Activated effector memory CD4-positive, alpha-beta T cell treated with Interleukin-2 at 50 U/mL for 16 hours (primary cell): ENCODE results near the gene RINT1.
"Not testable (repeated sequence)": the region's sequence is repeated elsewhere in the genome, so short reads cannot be mapped to it uniquely, and the experiment has no call there.

ENCODE experiments used
- DNase-seq: peaks from one replicate; pipeline ENCODE4 v3.0.0-alpha.2; 2020

The RINT1 gene

GRCh38 chr7:105532709-105533460, 884 bp downstream of the RINT1 start:
- DNase-seq, result no peak

DNA sequence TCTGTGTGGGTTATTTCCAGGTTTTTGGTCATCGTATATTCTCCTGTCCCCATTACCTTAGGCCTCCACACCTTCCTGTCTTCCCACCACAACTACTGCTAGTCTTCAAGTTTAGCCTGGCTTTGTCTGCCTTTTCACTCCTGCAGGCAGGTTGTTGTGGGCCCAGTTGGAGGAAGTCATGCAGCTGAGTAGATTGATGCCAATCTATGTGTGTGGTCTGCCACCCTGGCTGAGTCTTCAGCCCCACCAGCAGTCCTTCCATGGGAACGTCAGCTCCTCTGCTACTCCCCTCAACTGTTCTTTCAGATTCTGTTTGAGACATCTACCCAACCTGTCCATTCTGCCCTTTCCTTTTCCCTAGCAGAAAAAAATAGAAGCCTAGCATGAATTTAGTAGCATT, 6.3 kb downstream of the RINT1 start:
- no peak for DNase-seq

DNA sequence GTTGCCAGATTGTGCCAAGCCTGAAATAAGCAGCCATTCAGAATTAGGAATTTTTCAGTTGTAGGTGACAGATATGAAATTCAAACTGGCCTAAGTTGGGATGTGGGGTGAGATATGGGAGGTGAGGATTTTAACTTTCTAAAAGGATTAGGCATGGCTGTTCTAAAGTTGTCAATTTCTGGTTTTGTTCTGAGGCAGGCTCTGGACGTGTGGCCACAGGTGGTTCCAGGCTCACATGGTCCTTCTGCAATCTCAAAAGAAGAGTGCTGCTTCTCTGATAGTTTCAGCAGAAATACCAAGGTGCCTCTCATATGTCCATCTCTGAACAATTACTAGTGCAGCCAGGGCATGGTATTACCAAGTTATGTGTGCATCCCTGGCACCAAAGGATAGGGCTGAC, 27.9 kb downstream of the RINT1 start:
- DNase-seq, result no peak

- DNase-seq, result no peak
Observed at GRCh38 chr7:105565190-105565589, 33.2 kb downstream of the RINT1 start.

DNA sequence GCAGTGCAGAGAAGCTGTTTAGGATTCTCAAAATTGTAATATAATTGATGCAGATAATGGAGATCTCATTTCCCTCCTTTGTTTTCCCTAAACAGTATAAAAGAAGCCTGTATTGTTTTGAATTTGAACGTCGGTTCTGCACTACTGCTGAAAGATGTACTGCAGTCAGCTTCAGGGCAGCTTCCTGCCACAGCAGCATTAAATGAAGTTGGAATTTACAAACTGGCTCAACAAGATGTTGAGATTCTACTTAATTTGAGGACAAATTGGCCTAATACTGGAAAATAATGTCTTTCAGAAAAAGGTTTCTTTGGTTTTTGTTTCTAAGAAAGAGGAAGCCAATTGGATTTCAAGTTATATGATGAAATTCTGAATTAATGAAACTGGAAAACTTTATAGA, 35.0 kb downstream of the RINT1 start:
- DNase-seq, result no peak

GRCh38 chr7:105567821-105568220, 35.8 kb downstream of the RINT1 start:
- no peak for DNase-seq

- no peak for DNase-seq
Observed at GRCh38 chr7:105571891-105572290, 39.9 kb downstream of the RINT1 start.

- no peak for DNase-seq
Observed at GRCh38 chr7:105577251-105577650, 45.2 kb downstream of the RINT1 start.

GRCh38 chr7:105578496-105578895, 46.5 kb downstream of the RINT1 start:
- no peak for DNase-seq

DNA sequence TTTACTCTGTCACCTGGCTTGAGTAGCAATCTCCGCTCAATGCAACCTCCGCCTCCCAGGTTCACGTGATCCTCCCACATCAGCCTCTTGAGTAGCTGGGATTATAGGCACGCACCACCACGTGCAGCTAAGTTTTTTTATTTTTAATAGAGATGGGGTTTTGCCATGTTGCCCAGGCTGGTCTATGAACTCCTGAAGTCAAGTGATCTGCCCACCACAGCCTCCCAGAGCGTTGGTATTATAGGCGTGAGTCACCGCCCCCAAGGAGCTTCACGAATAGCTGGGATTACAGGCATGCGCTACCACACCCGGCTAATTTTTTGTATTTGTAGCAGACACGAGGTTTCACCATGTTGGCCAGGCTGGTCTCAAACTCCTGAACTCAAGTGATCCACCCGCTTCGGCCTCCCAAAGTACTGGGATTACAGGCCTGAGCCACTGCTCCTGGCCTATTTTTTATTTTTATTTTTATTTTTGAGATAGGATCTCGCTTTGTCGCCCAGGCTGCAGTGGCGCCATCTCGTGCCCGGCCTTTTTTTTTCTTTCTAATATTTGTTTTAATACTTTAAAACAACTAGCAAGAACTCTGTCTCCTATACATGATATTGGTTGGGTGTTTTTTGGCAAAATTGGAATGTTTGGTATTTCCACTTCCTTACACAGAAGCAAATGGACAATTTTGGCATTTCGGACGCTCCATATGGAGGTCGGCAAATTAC, 48.2 kb downstream of the RINT1 start:
- DNase-seq, result no peak

DNA sequence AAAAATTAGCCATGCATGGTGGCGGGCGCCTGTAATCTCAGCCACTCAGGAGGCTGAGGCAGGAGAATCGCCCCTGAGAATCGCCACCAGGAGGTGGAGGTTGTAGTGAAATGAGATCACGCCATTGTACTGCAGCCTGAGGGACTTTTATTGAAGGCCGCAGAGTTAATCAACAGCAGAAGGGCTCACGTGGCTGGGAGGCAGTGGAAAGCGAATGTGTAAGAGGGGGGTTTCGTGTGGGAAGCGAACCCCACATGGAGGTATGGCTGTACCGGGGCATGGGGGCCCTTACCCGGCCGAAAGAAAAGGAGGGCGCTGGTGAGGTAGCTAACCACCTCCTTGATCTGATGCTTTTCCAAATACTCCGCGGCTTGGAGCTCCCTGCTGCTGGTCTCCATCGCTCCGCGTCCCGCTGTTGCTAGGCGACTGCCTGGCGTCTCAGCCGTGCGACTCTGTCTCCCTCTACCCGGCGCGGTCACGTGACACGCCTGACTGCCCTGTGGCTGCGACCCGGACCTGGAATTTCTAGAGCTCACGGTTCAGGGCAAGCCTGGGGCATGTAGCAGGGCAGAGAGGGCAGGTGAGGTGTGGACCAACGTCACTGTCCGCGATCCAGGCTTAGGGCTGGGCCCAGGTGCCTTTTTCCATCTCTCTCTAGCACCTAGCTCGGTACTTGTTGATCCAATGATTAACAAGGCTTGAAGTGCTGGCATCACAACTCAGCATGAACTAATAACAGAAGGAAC, 49.2 kb downstream of the RINT1 start, which contains the start of gene EFCAB10:
Gene EFCAB10, minus strand, starts transcription at position 428 of the 746 bp plus-strand sequence. Its CDS starts 30 bp downstream, at position 398.
- no peak for DNase-seq

DNA sequence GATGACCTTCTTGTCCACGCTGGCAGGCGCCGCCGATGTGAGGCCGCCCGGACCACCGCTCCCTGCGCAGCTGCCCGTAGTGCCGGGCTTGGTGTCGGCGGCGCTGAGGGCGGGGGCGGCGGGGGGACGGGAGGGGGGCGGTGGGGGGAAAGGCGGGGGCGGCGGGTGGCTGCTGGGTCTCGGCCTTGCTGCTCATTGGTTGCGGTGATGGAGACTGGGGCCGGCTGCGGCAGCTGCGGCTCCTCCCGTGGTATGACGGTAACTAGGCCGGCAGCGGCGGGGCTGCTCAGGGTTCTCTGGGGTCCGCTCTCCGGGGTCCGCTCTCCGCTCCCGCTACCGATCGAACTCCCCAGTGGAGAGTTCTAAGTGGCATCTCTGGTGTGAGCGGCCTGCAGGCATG, 51.1 kb downstream of the RINT1 start:
- no peak for DNase-seq

DNA sequence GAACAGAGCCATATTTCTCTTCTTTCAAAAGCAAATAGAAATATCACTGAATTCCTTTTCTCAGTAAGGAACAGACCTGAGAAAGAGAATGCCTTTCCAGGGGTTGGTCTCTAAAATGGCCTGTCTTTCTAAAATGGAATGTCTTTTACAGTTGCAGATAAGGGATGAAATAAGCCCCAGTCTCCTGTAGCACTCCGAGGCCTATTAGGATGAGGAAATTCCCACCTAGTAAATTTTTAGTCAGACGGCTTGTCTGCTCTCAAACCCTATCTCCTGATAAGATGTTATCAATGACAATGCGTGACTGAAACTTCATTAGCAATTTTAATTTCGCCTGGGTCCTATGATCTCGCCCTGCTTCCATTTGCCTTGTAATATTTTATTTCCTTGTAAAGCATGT, 52.2 kb downstream of the RINT1 start:
- no peak for DNase-seq

GRCh38 chr7:105585850-105586500, 54.0 kb downstream of the RINT1 start:
- DNase-seq, result no peak

- no peak for DNase-seq
Observed at GRCh38 chr7:105587909-105588635, 56.1 kb downstream of the RINT1 start.

DNA sequence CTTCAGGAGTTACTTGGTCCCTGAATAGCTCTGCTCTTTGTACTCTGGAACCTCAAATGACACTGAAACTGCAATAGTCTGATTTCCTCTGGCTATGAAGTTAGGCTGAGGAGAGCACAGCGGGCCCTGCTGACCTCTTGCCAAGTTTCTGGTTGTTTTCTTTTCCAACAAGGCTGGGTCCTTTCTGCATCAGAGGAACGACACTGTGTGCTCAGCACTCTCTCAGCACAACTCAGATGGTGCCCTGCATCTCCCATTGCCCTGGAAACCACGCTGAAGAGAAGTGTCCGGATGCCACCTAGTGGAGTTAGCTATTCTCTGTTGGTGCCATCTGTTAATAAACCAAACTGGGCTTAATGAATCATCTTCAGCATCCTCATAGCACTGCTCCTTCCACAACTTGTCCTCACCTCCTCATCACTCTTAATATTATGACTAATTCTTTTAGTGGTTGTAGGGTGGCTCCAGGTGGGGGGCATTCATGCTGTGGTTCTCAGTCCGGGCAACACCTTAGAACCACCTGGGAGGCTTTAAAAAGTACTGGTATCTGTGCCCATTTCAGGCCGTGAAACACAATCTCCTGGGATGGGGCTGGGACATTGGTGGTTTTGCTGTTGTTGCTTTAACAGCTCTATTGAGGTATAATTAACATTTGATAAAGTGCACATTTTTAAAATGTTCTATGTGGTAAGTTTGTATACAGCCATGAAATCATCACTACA, 57.5 kb downstream of the RINT1 start:
- peak; percentile 26 for DNase-seq

DNA sequence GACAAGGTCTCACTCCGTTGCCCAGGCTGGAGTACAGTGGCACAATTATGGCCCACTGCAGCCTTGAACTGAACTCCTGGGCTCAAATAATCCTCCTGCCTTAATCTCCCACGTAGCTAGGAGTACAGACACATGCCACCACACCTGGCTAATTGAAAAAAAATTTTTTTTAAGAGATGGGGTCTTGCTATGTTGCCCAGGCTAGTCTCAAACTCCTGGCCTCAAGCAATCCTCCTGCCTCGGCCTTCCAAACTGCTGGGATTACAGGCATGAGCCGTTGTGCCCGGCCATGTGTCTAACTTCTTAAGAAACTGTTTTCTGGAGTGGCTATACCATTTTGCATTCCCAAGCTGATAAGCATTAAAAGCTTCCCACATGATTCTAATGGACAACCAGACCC, 58.8 kb downstream of the RINT1 start:
- no peak for DNase-seq

GRCh38 chr7:105591522-105591921, 59.5 kb downstream of the RINT1 start:
- no peak for DNase-seq

GRCh38 chr7:105594034-105594433, 62.0 kb downstream of the RINT1 start:
- DNase-seq, result no peak

- DNase-seq, result no peak
Observed at GRCh38 chr7:105596866-105597265, 64.9 kb downstream of the RINT1 start.

- not testable (repeated sequence) for DNase-seq
Observed at GRCh38 chr7:105599080-105599479, 67.1 kb downstream of the RINT1 start.

- no peak for DNase-seq
Observed at GRCh38 chr7:105599551-105599950, 67.5 kb downstream of the RINT1 start.
